Vagina (tissue), 2 donors: Measurements from ENCODE around the gene ZNF384.

ENCODE experiments used
- CTCF ChIP-seq, 3 experiments: fragments of 450-650 bp in 2 of 3; fragments of 200-600 bp in 1 of 3; sonication (generic) in 1 of 3; IDR thresholded peaks; one replicate each; pipeline ENCODE4 v1.5.1; 2017 to 2019; ENCODE audit warnings: antibody characterized with exemption in 3 of 3, mild to moderate bottlenecking in 2 of 3, moderate library complexity in 2 of 3
- POLR2A ChIP-seq, 2 donors: fragments of 450-650 bp; IDR thresholded peaks; one replicate each; pipeline ENCODE4 v1.6.1; 2017; ENCODE audit warnings: antibody characterized with exemption in 2 of 2, mild to moderate bottlenecking in 2 of 2, moderate library complexity in 2 of 2
- POLR2AphosphoS5 ChIP-seq, 2 donors: sonication (generic); formaldehyde crosslinking; IDR thresholded peaks; one replicate each; pipeline ENCODE4 v1.9.0; 2017; ENCODE audit warnings: antibody characterized with exemption in 2 of 2, mild to moderate bottlenecking in 2 of 2, low read depth in 1 of 2; ENCODE audit not compliant: insufficient read depth in 1 of 2

GRCh38 chr12:6627616-6628015, 61.6 kb downstream of the ZNF384 start:
- TF ChIP-seq CTCF (IDR thresholded peaks at IDR 0.05) = no peak
- TF ChIP-seq POLR2A (IDR thresholded peaks at IDR 0.05) = no peak
- TF ChIP-seq POLR2AphosphoS5 (IDR thresholded peaks at IDR 0.05; ENCODE audit: insufficient read depth in 1 of 2, low read depth in 1 of 2) = no peak
